GM10248 (cell line): ENCODE data around the gene XK.

Experiments used
- CTCF ChIA-PET: fragments of 300-600 bp; sonication (Branson Sonifier 250); formaldehyde crosslinking; extraction: SDS; loops from one replicate; lab custom pipeline; 2021; ENCODE audit warnings: antibody characterized with exemption; lab: Yijun Ruan, JAX
- POLR2A ChIA-PET: fragments of 350-650 bp; sonication (Branson Sonifier 250); formaldehyde crosslinking; extraction: SDS; loops from one replicate; lab custom pipeline; 2020; ENCODE audit warnings: antibody characterized with exemption; lab: Yijun Ruan, JAX
- DNase-seq: peaks from one replicate; pipeline ENCODE4 v3.0.0; 2012; ENCODE audit errors: extremely low spot score
- TF ChIP-seq, protein P1 (sequence below): IDR thresholded peaks from 2 replicates; pipeline ENCODE4 v1.5.1; 2012; ENCODE audit warnings: mild to moderate bottlenecking, low read depth; ENCODE audit errors: extremely low read depth, missing control alignments, control extremely low read depth

XK gene

DNA sequence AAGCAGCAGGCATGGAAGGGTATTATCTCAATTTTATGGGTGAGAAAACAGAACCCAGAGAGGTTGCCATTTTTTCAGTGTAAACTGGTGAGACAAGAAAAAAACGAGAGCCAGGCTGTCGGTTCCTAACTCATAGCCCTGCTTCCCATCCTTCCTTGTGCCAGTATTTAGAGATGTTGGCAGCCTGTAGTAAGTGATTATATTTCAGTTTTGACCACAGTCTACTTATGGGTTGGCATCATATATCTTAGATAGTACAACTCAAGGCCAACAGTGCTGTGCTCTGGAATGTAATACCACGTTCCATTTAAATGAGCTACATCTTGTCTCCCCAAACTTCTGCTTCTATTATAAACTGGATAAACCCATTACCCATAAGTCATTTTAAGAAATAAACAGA lies 40.8 kb downstream of the XK start:
- POLR2A ChIA-PET = no interaction called here
- DNase-seq = no peak
- CTCF ChIA-PET = interaction anchor here (1.6 kb wide), 1 partner anchor 15 kb away, joined by 3 read pairs; no protein-coding TSS in a partner anchor
- TF ChIP-seq, protein P1, sequence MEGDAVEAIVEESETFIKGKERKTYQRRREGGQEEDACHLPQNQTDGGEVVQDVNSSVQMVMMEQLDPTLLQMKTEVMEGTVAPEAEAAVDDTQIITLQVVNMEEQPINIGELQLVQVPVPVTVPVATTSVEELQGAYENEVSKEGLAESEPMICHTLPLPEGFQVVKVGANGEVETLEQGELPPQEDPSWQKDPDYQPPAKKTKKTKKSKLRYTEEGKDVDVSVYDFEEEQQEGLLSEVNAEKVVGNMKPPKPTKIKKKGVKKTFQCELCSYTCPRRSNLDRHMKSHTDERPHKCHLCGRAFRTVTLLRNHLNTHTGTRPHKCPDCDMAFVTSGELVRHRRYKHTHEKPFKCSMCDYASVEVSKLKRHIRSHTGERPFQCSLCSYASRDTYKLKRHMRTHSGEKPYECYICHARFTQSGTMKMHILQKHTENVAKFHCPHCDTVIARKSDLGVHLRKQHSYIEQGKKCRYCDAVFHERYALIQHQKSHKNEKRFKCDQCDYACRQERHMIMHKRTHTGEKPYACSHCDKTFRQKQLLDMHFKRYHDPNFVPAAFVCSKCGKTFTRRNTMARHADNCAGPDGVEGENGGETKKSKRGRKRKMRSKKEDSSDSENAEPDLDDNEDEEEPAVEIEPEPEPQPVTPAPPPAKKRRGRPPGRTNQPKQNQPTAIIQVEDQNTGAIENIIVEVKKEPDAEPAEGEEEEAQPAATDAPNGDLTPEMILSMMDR = no peak

DNA sequence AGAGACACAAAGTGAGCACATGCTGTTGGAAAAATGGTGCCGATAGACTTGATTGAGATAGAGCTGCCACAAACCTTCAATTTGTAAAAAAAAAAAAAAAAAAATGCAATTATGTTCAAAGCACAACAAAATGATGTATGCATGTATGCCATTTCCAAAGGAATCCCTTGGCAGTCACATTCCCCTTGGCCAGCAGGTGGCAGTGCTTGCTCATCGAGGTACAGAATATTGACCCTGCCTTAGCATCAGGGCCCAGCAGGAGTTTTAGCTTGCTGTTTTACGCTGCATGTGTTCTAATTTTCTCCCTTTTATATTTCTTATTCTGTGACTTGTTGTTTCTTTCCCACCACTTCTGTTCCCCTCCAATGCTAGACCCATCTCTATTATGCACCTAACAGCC lies 59.8 kb downstream of the XK start:
- TF ChIP-seq, protein P1 = peak; percentile 59
- peak; percentile 42 for DNase-seq
- ChIA-PET CTCF (interaction anchor here (0.6 to 6.2 kb wide), 33 partner anchors 9 to 446 kb away, joined by 3 to 146 read pairs (median 5); partner anchors contain the start of genes CYBB and DYNLT3), POLR2A (no interaction called here)

DNA sequence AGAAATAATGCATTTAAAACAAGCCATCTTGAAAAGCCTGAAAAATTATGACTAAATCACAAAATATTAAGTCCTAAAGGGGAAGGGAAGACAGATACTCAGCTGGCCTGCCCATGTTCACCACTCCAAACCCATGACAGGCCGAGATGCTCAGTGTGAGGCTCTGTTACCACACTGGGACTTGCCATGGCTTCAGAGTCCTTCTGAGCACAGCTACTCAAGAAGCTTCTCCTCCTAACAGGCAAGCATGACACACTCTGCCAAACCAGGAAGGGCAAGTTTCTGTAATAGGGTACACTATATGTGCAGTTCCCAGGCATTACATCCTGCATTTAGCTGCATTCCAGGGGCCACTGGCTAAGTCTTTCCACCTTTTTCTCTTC lies 60.2 kb downstream of the XK start:
- ChIA-PET POLR2A (no interaction called here), CTCF (interaction anchor here (0.6 to 6.2 kb wide), 32 partner anchors 8 to 429 kb away, joined by 3 to 146 read pairs (median 6); partner anchors contain the start of genes CYBB and DYNLT3)
- TF ChIP-seq, protein P1 = no peak
- no peak for DNase-seq

DNA sequence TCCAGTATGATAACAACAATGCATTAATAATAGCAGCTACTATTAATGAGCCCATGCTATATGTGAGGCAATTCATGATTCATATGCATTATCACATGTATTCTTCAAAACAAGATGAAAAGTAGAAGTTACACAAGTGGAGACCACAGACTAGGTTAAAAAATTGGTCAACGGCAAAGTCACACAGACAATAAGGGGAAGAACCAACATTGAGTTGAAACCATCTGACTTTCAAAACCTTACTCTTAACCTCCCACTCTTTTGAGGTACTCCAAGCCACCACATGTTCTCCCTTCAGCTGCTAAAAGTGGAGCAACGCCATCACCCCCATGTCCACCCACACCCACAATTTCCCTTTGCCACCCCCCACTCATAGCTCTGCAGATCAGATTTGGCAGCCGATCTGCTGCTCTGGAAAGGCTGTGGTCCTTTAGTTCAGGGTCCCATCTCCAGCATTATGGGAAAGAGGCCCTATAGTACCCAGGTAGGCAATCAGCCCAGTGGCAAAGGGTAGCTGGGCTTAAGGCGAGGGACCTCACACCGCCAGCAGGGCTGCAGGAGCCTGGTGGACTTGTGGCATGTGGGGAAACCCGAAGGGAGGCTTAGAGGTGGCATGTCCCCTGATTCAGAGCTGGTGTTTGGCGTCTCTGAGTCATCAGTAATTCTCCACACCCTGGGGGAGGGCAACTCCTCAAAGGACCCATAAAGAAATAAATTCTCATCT lies 60.8 kb downstream of the XK start:
- TF ChIP-seq, protein P1 = no peak
- POLR2A ChIA-PET = no interaction called here
- DNase-seq = peak; percentile 45
- CTCF ChIA-PET = interaction anchor here (0.8 to 6.2 kb wide), 27 partner anchors 8 to 428 kb away, joined by 3 to 146 read pairs (median 6); partner anchors contain the start of gene CYBB

DNA sequence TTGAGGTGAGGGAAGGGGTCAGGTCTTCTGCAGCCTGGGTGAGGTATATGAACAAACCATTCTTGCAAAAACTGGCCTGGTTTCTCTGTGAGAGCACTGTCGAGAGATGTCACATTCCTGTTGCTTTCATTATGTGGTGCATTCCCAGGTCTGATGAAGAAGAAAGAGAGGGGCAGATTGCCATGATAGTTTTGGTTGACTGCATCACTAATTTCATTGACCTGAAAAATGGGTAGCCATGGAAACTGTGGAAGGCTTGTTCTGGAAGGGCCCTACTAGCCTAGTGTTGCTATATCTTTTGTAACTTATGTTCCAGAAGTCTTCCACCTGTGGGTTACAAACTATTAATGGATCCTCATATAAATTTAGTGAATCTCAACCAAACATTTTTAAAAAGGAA lies 61.4 kb downstream of the XK start:
- TF ChIP-seq, protein P1 = no peak
- ChIA-PET POLR2A (no interaction called here), CTCF (interaction anchor here (0.9 to 6.2 kb wide), 12 partner anchors 10 to 420 kb away, joined by 6 to 146 read pairs (median 10); partner anchors contain the start of gene CYBB)
- no peak for DNase-seq

DNA sequence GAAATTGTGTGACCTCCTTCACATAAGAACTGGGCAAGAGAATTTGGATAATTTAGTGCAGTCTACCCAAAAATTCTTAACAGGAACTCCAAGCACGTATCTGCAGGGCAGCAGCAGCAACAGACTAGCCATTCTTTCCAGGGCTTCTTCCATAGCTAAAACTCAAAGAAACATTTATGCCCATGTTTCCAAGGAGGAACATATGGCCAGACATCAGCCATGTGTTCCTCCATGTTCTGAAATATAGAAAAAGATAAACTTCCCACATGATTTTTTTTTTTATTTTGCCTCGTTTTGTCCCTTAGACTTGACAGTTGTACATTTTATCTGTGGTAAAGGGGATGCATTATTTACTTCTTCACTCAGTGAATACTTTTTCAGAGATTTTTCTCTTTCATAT lies 66.7 kb downstream of the XK start:
- DNase-seq = no peak
- TF ChIP-seq, protein P1 = no peak
- ChIA-PET CTCF (interaction anchor here (4.0 kb wide), 1 partner anchor 72 kb away, joined by 16 read pairs; no protein-coding TSS in a partner anchor), POLR2A (no interaction called here)
